GM19023 (cell line): ENCODE results near the gene IQGAP2.
A peak's percentile ranks its signal among the peaks of the same experiment; 100 is the strongest.
"Not testable (repeated sequence)": the region's sequence is repeated elsewhere in the genome, so short reads cannot be mapped to it uniquely, and the experiment has no call there.

Source experiments
- ATAC-seq: cut with Tn5 transposase; IDR thresholded peaks from one replicate; pipeline ENCODE4 v1.9.1; 2021; ENCODE audit warnings: mild to moderate bottlenecking, moderate library complexity; ENCODE audit not compliant: unreplicated experiment

Gene IQGAP2

GRCh38 chr5:76532052-76532451, 129.0 kb downstream of the IQGAP2 start:
- no peak for ATAC-seq

- no peak for ATAC-seq
These were observed 129.9 kb downstream of the IQGAP2 start for GRCh38 chr5:76532973-76533372.

GRCh38 chr5:76535577-76535976, 132.5 kb downstream of the IQGAP2 start:
- no peak for ATAC-seq

- no peak for ATAC-seq
These were observed 134.0 kb downstream of the IQGAP2 start for GRCh38 chr5:76537073-76537543.

- ATAC-seq, result no peak
These were observed 139.2 kb downstream of the IQGAP2 start for GRCh38 chr5:76542241-76542640.

- ATAC-seq, result no peak
These were observed 140.0 kb downstream of the IQGAP2 start for GRCh38 chr5:76542887-76543690.

- no peak for ATAC-seq
These were observed 141.3 kb downstream of the IQGAP2 start for GRCh38 chr5:76544268-76544926.

- ATAC-seq, result no peak
These were observed 142.1 kb downstream of the IQGAP2 start for GRCh38 chr5:76545184-76545583.

GRCh38 chr5:76546497-76547102, 143.5 kb downstream of the IQGAP2 start:
- no peak for ATAC-seq

GRCh38 chr5:76547242-76547890, 144.3 kb downstream of the IQGAP2 start:
- peak; percentile 60 for ATAC-seq

- peak; percentile 21 for ATAC-seq
These were observed 144.9 kb downstream of the IQGAP2 start for GRCh38 chr5:76547891-76548524.

GRCh38 chr5:76548525-76549229, 145.6 kb downstream of the IQGAP2 start:
- ATAC-seq, result no peak

- ATAC-seq, result not testable (repeated sequence)
These were observed 147.8 kb downstream of the IQGAP2 start for GRCh38 chr5:76550881-76551280.

GRCh38 chr5:76552546-76552945, 149.5 kb downstream of the IQGAP2 start:
- no peak for ATAC-seq

GRCh38 chr5:76553251-76553650, 150.2 kb downstream of the IQGAP2 start:
- no peak for ATAC-seq

- no peak for ATAC-seq
These were observed 152.0 kb downstream of the IQGAP2 start for GRCh38 chr5:76555114-76555513.

GRCh38 chr5:76555717-76556116, 152.6 kb downstream of the IQGAP2 start:
- ATAC-seq, result no peak

GRCh38 chr5:76556511-76557221, 153.6 kb downstream of the IQGAP2 start:
- peak; percentile 88 for ATAC-seq
